ENCODE data around the gene OSBP2.

DNA sequence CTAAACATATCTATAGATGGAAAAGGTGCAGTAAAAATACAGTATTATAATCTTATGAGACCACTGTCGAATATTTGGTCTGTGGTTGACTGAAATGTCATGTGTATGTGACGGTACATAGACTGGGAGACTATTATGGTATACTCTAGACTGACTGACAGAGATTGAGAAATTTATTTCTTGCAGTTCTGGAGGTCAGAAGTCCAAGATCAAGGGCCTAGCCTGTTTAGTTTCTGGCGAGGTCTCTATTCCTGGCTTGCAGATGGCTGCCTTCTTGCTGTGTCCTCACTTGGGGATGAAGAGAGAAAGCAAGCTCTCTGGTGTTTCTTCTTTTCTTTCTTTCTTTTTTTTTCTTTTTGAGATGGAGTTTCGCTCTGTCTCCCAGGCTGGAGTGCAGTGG, 7.3 kb upstream of the OSBP2 start:
- TF ChIP-seq, protein P1, sequence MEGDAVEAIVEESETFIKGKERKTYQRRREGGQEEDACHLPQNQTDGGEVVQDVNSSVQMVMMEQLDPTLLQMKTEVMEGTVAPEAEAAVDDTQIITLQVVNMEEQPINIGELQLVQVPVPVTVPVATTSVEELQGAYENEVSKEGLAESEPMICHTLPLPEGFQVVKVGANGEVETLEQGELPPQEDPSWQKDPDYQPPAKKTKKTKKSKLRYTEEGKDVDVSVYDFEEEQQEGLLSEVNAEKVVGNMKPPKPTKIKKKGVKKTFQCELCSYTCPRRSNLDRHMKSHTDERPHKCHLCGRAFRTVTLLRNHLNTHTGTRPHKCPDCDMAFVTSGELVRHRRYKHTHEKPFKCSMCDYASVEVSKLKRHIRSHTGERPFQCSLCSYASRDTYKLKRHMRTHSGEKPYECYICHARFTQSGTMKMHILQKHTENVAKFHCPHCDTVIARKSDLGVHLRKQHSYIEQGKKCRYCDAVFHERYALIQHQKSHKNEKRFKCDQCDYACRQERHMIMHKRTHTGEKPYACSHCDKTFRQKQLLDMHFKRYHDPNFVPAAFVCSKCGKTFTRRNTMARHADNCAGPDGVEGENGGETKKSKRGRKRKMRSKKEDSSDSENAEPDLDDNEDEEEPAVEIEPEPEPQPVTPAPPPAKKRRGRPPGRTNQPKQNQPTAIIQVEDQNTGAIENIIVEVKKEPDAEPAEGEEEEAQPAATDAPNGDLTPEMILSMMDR (IDR thresholded peaks at IDR 0.05 in 8 of 11, conservative IDR thresholded peaks at IDR 0.05 in 3 of 11), result no peak
- TF ChIP-seq POLR2AphosphoS5 (IDR thresholded peaks at IDR 0.05), result no peak
